ENCODE measurements around the gene CPLANE2. TPM values are rescaled to one million over a fixed set of nuclear protein-coding genes. Genes with fewer than 3 reads are reported as not detected.
A peak's percentile ranks its signal among the peaks of the same experiment; 100 is the strongest.
"Not testable (repeated sequence)": the region's sequence is repeated elsewhere in the genome, so short reads cannot be mapped to it uniquely, and the experiment has no call there.

Gene CPLANE2
- total RNA-seq, 2 experiments from 2014 or later: 3.9 to 5.0 TPM

DNA sequence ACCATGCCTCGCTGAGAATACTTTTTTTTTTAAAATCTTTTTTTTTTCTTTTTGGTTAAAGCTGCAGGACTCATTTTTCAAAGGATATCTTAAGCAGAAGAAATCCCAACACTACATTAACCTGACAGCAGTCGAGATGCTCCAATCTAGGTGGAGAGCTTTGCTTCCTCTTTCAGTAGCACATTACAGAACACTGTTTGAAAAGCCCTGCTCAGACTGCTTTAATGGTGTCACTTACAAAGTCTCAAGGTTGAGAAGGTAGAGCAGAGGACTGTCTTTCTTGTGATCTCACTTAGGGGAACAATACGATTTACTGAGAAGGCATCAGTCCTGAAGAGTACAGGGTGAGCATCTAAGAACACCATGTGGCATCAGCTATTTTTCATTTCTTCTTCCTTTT lies 21.0 kb upstream of the CPLANE2 start:
- Mint-ChIP-seq H3K9me3 (no peaks in the 10 kb centered on the region), H3K4me3 (no peak overlapping the region), H3K27ac (no peak overlapping the region), H3K27me3 (no peaks in the 10 kb centered on the region), H3K36me3 (peaks cover 2% of the 10 kb centered on the region), H3K4me1 (ENCODE audit: low read depth) (no peaks in the 10 kb centered on the region)
- intact Hi-C loops (cut with micrococcal nuclease): no loop called here
- DNase-seq: no peak
- ChIA-PET POLR2A (no interaction called here), CTCF (interaction anchor here (0.9 kb wide), 1 partner anchor 13 kb away, joined by 3 read pairs; no protein-coding TSS in a partner anchor)

DNA sequence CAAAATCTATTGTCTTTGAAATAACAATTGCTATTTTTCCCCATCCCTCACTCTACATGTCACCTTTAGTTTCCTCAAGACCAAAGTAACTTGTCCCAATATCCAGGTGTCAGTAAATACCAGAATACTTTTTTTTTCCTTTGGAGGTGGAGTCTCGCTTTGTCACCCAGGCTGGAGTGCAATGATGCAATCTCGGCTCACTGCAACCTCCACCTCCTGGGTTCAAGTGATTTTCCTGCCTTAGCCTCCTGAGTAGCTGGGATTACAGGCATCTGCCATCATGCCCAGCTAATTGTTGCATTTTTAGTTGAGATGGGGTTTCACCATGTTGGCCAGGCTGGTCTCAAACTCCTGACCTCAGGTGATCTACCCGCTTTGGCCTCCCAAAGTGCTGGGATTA lies 20.6 kb upstream of the CPLANE2 start:
- H3K4me3 Mint-ChIP-seq; POLR2A ChIA-PET; H3K4me1 Mint-ChIP-seq (ENCODE audit: low read depth); H3K9me3 Mint-ChIP-seq; H3K27me3 Mint-ChIP-seq; DNase-seq; intact Hi-C loops (cut with micrococcal nuclease); H3K27ac Mint-ChIP-seq; H3K36me3 Mint-ChIP-seq: not testable (repeated sequence)
- CTCF ChIA-PET: interaction anchor here (0.9 kb wide), 1 partner anchor 13 kb away, joined by 3 read pairs; no protein-coding TSS in a partner anchor

DNA sequence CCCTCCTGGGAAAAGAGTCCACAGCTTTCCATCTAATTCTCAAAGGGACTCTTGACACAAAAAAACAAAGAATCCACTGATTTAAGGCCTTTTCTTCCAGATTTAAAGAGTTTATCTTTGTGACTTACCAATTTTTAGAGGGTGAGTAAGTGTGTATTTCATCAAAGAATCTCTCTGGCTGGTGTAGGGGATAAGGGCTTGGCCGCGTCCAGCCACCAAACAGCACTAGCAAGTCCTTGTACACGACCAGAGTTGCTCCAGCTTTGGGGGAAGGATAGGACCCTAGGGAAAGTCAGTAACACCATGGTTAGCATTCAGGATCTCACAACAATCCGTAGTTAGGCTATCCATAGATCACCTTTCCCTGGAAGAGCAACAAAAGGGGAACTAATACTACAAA lies 19.5 kb upstream of the CPLANE2 start:
- intact Hi-C loops (cut with micrococcal nuclease): no loop called here
- no peak for DNase-seq
- H3K36me3 Mint-ChIP-seq: peaks cover 2% of the 10 kb centered on the region
- ChIA-PET CTCF (interaction anchor here (0.5 to 0.8 kb wide), 2 partner anchors 10 to 106 kb away, joined by 3 read pairs; no protein-coding TSS in a partner anchor), POLR2A (no interaction called here)
- H3K4me1 Mint-ChIP-seq (ENCODE audit: low read depth): no peaks in the 10 kb centered on the region
- H3K27me3 Mint-ChIP-seq: no peaks in the 10 kb centered on the region
- no peak overlapping the region for H3K27ac Mint-ChIP-seq
- H3K9me3 Mint-ChIP-seq: no peaks in the 10 kb centered on the region
- H3K4me3 Mint-ChIP-seq: no peak overlapping the region

DNA sequence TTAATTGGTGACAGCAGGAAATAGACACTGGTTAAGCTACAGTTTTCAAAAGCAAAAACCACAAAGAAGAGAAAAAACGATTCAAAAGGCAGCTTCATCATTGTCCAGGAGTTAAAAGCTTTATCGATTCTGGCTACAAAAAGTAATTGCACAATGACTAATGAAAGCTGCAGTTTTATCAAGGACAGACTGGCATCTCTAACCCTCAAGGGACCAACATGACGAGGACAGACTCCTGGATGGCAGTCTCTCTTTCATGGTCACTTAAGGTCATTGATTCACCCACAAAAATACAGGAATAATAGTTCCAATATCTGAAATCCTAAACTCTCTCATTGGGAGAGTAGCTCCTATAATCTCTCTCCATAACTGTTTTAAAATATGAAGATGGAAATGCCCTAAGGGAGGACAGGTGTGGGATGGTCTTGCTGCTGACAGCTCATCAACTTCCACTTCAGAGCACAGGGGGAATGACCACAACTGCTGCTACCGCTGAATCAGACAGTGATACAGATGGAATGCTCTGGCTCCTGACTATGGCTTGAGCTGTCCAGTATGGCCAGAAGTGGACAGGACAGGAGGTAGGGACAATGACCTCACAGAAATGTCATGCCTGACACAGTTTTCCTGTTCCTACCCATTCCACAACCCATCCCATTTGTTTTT lies 17.4 kb upstream of the CPLANE2 start:
- POLR2A ChIA-PET: no interaction called here
- H3K36me3 Mint-ChIP-seq: peaks cover 7% of the 10 kb centered on the region
- CTCF ChIA-PET: interaction anchor here (0.6 to 2.0 kb wide), 2 partner anchors 10 to 172 kb away, joined by 3 to 9 read pairs; no protein-coding TSS in a partner anchor

DNA sequence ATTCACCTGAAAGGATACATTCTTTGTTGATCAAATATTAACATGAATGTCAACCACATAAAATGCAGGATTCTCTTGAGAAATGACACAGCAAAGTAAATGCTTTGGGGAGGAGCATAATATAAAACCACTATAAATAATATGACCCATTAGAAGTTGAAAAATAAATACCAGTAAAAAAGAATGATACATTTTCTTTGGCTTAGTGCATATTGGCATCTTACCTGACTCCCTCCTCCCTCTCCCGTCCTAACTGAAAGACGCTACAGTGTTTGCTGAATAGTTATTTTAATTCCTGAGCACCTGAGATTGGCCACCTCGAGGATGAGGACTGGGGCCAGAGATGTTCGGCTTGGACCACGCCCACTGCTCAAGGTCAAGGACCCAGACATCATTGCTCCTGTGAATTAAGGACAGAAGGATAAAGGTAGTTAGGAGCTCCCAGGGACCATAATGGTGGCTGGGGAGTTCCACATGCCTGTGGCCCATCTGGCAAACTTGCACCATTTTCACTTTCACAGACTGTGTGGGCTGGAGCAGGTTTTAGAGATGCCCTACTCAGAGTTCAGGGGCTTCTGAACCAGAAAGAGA lies 16.4 kb upstream of the CPLANE2 start:
- DNase-seq: no peak
- intact Hi-C loops (cut with micrococcal nuclease): no loop called here
- Mint-ChIP-seq H3K27ac (no peak overlapping the region), H3K9me3 (no peaks in the 10 kb centered on the region), H3K27me3 (no peaks in the 10 kb centered on the region), H3K4me3 (no peak overlapping the region), H3K4me1 (ENCODE audit: low read depth) (peaks cover 11% of the 10 kb centered on the region), H3K36me3 (peaks cover 7% of the 10 kb centered on the region)
- ChIA-PET POLR2A (no interaction called here), CTCF (interaction anchor here (0.6 to 2.0 kb wide), 3 partner anchors 9 to 171 kb away, joined by 3 to 9 read pairs (median 3); no protein-coding TSS in a partner anchor)

More for the DNA sequence above, 17.4 kb upstream of the CPLANE2 start:
- no peak overlapping the region for H3K27ac Mint-ChIP-seq
- no peaks in the 10 kb centered on the region for H3K9me3 Mint-ChIP-seq
- no peaks in the 10 kb centered on the region for H3K27me3 Mint-ChIP-seq
- H3K4me3 Mint-ChIP-seq: no peak overlapping the region
- intact Hi-C loops (cut with micrococcal nuclease): no loop called here
- peaks cover 6% of the 10 kb centered on the region for H3K4me1 Mint-ChIP-seq (ENCODE audit: low read depth)
- no peak for DNase-seq

DNA sequence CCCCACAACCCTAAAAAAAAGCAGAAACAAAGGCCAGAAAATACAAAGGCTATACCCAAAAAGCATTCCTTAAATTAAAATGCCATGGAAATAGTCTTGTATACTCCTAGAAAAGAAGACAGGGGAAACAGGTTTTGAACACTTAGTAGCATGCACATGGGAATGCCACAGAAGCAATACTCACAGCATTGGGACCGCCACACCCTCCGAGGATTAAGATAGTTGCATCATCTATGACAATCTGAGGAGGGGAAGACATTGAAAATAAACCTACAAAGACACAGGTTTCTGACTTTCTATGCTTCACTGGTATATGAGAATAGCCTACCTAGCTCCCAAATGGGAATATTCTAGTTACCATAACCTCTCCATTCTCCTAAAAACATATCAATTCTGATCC lies 15.9 kb upstream of the CPLANE2 start:
- CTCF ChIA-PET: interaction anchor here (0.8 kb wide), 1 partner anchor 111 kb away, joined by 3 read pairs; no protein-coding TSS in a partner anchor
- Mint-ChIP-seq H3K4me3 (no peak overlapping the region), H3K9me3 (no peaks in the 10 kb centered on the region), H3K4me1 (ENCODE audit: low read depth) (peaks cover 11% of the 10 kb centered on the region), H3K27ac (no peak overlapping the region), H3K27me3 (no peaks in the 10 kb centered on the region), H3K36me3 (peaks cover 7% of the 10 kb centered on the region)
- POLR2A ChIA-PET: no interaction called here
- intact Hi-C loops (cut with micrococcal nuclease): no loop called here
- no peak for DNase-seq

DNA sequence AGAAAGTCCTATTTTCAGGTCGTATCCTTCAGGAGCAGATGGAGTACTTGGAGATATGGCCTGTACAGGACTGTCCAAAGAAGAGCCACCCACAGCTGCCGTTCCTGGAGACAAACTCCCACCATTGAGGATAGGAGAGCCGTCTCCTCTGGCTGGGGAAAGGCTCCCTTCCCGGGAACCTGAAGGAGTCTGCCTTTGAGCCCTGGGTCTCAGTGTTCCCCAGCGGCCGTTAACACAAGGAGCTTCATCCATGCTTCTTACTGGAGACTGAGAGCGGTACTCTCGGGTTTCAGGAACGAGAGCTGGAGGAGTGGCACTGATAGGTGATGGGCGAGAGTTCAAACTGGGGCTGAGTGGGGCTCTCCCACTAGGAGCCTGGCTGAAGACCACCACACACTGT lies 14.4 kb upstream of the CPLANE2 start:
- Mint-ChIP-seq H3K9me3 (no peaks in the 10 kb centered on the region), H3K4me3 (no peak overlapping the region), H3K4me1 (ENCODE audit: low read depth) (peaks cover 11% of the 10 kb centered on the region), H3K36me3 (peaks cover 6% of the 10 kb centered on the region), H3K27me3 (no peaks in the 10 kb centered on the region), H3K27ac (no peak overlapping the region)
- CTCF ChIA-PET: no interaction called here
- POLR2A ChIA-PET: no interaction called here
- intact Hi-C loops (cut with micrococcal nuclease): no loop called here
- DNase-seq: no peak

DNA sequence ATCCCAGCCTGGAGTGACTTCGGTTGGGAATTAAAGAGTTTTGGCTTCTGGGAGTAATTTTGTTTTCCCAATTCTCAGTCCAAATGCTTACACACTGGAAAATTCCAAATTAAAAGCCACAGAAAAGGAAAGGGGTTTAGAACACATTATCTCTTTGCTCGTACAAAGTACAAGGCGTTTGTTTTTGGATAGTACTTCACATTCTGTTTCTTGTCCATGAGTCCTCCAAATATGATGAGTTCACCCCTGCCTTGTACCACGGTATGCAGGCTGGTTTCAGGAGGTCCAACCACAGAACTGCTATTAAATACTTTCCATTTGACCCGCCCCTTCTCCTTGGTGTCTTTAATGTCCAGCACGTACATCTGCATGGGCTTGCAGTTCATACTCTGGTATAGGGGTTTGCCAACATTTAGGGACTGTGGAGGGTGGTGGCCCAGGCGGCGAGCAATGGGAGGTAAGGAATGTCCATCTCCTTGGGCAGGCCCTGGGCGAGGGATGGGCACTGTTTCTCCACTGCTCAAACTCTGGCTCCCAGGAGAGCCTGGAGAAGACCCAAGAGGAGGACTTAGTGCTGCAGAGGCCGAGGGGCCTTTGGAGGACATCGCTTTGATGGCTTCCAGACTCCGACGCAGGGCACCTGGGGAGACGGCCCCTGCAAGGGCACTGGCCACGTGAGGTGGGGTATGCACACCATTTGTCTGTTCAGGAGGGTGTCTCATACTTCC lies 13.7 kb upstream of the CPLANE2 start:
- Mint-ChIP-seq H3K36me3 (peaks cover 6% of the 10 kb centered on the region), H3K27me3 (no peaks in the 10 kb centered on the region), H3K9me3 (no peaks in the 10 kb centered on the region), H3K4me3 (no peak overlapping the region), H3K27ac (no peak overlapping the region), H3K4me1 (ENCODE audit: low read depth) (peaks cover 11% of the 10 kb centered on the region)
- intact Hi-C loops (cut with micrococcal nuclease): no loop called here
- POLR2A ChIA-PET: no interaction called here
- DNase-seq: no peak
- CTCF ChIA-PET: no interaction called here

DNA sequence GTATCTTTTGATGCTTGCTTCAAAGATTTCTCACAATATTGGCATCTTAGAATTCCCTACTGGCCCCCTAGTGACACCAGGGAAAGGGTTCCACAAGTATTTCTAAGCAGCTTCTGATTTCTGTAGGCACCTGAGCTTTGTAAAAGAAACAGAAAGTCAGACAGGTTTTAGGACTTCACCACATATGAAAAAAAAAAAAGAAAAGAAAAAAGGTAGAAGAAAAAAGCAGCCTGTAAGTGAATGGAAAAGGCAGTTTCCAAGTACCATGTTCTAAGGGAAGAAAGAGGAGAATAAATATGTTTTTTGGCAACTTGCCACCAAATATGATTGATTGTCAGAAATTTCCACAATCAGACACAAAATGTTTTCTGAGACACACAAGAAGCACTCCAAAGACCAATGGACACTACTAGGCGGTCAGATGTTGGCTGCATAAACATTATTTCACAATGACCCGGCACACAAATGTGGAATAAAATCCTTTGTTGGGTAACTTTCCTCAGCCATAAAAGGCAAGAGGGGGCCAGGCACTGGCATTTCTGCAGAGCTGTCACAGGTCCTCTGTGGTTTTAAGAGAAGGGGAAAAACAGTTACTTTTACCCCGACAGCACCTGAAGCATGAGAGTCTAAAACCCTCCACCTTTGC lies 12.7 kb upstream of the CPLANE2 start:
- Mint-ChIP-seq H3K36me3 (peaks cover 6% of the 10 kb centered on the region), H3K4me1 (ENCODE audit: low read depth) (peaks cover 11% of the 10 kb centered on the region), H3K27ac (peak overlapping the region; percentile 36), H3K27me3 (no peaks in the 10 kb centered on the region), H3K9me3 (no peaks in the 10 kb centered on the region), H3K4me3 (no peak overlapping the region)
- intact Hi-C loops (cut with micrococcal nuclease): no loop called here
- ChIA-PET POLR2A (interaction anchor here (0.6 kb wide), 1 partner anchor 44 kb away, joined by 3 read pairs; no protein-coding TSS in a partner anchor), CTCF (interaction anchor here (1.0 to 1.2 kb wide), 2 partner anchors 11 to 167 kb away, joined by 4 to 5 read pairs; no protein-coding TSS in a partner anchor)
- no peak for DNase-seq

DNA sequence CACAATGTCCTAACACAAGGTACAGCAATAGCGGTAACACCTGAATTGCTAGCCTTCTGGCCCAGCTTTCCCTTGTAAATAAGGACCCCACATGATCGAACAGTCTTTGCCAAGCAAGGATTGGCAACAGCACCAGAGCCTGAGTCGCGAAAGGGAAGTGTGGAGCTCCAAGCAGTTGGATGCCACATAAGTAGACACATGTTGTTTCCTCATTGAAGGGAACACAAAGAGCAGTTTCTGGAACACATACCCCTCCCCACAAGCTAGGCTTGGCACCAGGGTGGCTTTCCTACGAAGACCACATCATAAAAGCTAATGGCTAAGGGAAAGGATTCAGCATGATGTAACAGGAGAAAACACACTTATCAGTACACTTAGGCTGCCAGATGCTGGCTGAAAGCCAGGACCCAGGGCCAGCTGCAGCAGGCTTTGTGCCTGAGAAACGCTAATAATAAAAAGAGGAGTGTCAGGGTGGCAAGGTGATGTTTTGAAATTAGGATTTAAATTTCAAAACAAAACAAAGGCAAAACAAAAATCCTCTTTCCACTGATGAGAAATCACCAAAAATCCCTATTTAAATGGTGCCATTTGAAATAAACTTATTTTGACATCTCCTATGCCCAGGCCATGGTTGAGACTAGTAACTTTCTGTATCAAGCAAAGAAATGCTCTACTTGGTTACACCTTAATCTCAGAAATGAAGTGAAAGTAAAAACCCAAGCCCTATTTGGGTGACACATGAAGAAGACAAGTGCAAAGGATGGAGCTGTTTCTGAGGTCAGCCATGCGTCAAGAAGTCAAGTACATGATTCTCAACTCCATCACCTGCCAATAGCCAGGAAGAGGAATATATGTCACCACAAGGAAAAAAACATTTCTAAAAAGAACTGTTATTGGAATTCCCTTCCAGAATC lies 11.9 kb upstream of the CPLANE2 start:
- no peak overlapping the region for H3K4me3 Mint-ChIP-seq
- intact Hi-C loops (cut with micrococcal nuclease): no loop called here
- H3K27ac Mint-ChIP-seq: peak overlapping the region; percentile 70
- POLR2A ChIA-PET: no interaction called here
- no peaks in the 10 kb centered on the region for H3K27me3 Mint-ChIP-seq
- peaks cover 6% of the 10 kb centered on the region for H3K36me3 Mint-ChIP-seq
- peaks cover 15% of the 10 kb centered on the region for H3K4me1 Mint-ChIP-seq (ENCODE audit: low read depth)
- CTCF ChIA-PET: interaction anchor here (0.6 to 1.8 kb wide), 7 partner anchors 12 to 1087 kb away, joined by 3 to 12 read pairs (median 4); partner anchors contain the start of gene FAM131C
- H3K9me3 Mint-ChIP-seq: no peaks in the 10 kb centered on the region
- no peak for DNase-seq

DNA sequence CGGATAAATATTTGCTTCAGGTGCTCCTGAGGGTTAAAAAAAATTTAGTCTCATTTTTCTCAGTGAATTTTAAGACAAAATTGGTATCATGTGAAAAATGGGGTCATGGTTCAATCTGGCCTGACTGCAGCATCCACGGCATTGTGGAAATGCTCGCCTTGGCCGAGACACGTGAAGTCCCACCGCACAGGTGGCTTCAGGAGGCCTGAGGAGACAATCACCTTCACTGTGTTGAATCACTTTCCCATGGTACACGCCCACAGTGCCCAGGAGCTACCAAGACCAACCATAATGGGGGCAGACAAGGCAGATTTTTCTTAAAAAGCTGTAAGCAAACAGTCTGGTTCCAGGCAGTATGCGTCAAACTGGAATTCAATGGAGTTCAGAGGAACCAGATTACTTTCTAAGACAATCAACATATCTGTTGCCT lies 11.0 kb upstream of the CPLANE2 start:
- POLR2A ChIA-PET: no interaction called here
- no peak for DNase-seq
- H3K4me1 Mint-ChIP-seq (ENCODE audit: low read depth): peaks cover 15% of the 10 kb centered on the region
- no peak overlapping the region for H3K4me3 Mint-ChIP-seq
- no peaks in the 10 kb centered on the region for H3K9me3 Mint-ChIP-seq
- CTCF ChIA-PET: interaction anchor here (0.6 to 1.8 kb wide), 7 partner anchors 16 to 1086 kb away, joined by 3 to 12 read pairs (median 3); partner anchors contain the start of gene FAM131C
- no peak overlapping the region for H3K27ac Mint-ChIP-seq
- intact Hi-C loops (cut with micrococcal nuclease): no loop called here
- H3K27me3 Mint-ChIP-seq: no peaks in the 10 kb centered on the region
- H3K36me3 Mint-ChIP-seq: peaks cover 6% of the 10 kb centered on the region
